ENCODE results near the gene ASXL2. TPM values are rescaled to one million over a fixed set of nuclear protein-coding genes. Genes with fewer than 3 reads are reported as not detected.

The ASXL2 gene
- total RNA-seq, 2 donors from 2014 or later = 28.6 to 32.7 TPM

- Histone ChIP-seq H3K9me3 (no peaks in the 10 kb centered on the region), H3K4me1 (peaks cover 10% of the 10 kb centered on the region), H3K9ac (ENCODE audit: low read depth in 2 of 2, low read length in 2 of 2) (peak overlapping the region in 1 of 2 donors; percentile 70), H3K27me3 (no peaks in the 10 kb centered on the region), H3K36me3 (no peaks in the 10 kb centered on the region), H3K27ac (no peak overlapping the region), H3K4me3 (no peak overlapping the region)
- DNase-seq = no peak
- TF ChIP-seq CTCF (IDR thresholded peaks at IDR 0.05) = no peak
- intact Hi-C loops (cut with DNase I) = no loop called here
Measured at GRCh38 chr2:25879133-25879730, 945 bp upstream of the ASXL2 start.

DNA sequence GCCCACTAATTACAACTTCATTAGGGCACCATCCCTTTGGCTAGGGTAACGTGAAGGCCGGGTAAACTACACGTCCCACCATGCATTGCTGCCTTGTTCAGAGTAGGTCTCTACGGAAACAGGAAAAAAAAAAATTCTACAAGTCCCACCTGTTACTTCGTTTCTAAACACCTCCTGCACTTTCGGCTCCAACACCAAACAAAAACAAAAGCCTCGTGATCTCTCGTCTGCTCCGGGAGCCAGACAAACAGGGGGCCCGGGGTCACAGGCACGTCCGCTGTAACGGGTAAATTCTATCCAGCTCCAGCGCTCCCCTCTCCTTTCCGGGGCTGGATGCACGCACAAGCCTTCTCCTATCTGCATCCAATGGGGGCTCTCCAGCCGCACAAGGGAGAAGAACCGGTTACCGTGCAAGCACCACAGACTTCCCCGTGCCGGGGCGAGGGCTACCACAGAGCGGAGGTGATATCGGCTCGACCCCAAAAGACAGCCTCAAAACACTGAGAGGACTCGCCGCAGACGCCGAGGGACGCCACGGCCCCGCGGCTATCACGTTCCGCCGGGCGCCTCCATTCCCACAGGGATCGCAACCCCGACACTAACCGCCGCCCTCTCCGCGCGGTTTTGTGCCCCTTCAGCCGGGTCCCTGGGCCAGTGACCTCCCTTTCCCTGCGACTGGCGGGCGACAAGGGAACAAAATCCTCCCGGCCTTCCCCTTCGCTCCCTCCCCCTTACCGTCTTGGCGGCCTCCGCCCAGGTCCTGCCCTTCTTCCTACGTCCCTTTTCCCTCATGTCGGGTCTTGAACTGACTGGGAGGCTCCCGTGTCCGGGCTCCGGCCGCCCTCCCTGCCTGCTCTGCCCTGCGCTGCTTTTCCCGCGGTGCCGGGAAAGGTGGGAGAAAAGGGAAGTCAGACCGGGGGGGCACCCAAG is 591 bp downstream of the ASXL2 start:
- peak overlapping the region; percentile 82 to 95 for H3K9ac ChIP-seq (ENCODE audit: low read depth in 2 of 2, low read length in 2 of 2)
- intact Hi-C loops (cut with DNase I) = no loop called here
- H3K4me3 ChIP-seq = peak overlapping the region; percentile 90
- no peak for TF ChIP-seq CTCF (IDR thresholded peaks at IDR 0.05)
- peaks cover 10% of the 10 kb centered on the region for H3K4me1 ChIP-seq
- H3K27ac ChIP-seq = peak overlapping the region; percentile 97
- peak; percentile 69 for DNase-seq
- no peaks in the 10 kb centered on the region for H3K27me3 ChIP-seq
- H3K9me3 ChIP-seq = no peaks in the 10 kb centered on the region
- H3K36me3 ChIP-seq = no peaks in the 10 kb centered on the region

DNA sequence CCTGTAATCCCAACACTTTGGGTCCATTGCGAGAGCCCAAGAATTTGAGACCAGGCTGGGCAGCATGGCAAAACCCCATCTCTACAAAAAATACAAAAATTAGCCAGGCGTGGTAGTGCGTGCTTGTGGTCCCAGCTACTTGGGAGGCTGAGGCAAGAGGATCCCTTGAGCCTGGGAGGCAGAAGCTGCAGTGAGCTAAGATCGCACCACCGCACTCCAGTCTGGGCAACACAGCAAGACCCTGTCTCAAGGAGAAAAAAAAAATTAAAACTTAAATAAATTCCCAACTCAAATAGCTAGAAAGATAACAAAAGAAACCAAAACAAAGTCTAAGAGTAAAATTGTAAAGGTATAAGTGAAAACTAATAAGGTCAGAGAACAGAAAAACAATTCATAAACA is 6.2 kb downstream of the ASXL2 start:
- peaks cover 10% of the 10 kb centered on the region for H3K4me1 ChIP-seq
- no peaks in the 10 kb centered on the region for H3K36me3 ChIP-seq
- no peaks in the 10 kb centered on the region for H3K9me3 ChIP-seq
- no peak for TF ChIP-seq CTCF (IDR thresholded peaks at IDR 0.05)
- intact Hi-C loops (cut with DNase I) = no loop called here
- DNase-seq = no peak
- no peaks in the 10 kb centered on the region for H3K27me3 ChIP-seq
- no peak overlapping the region for H3K4me3 ChIP-seq
- no peak overlapping the region for H3K9ac ChIP-seq (ENCODE audit: low read depth in 2 of 2, low read length in 2 of 2)
- H3K27ac ChIP-seq = no peak overlapping the region

DNA sequence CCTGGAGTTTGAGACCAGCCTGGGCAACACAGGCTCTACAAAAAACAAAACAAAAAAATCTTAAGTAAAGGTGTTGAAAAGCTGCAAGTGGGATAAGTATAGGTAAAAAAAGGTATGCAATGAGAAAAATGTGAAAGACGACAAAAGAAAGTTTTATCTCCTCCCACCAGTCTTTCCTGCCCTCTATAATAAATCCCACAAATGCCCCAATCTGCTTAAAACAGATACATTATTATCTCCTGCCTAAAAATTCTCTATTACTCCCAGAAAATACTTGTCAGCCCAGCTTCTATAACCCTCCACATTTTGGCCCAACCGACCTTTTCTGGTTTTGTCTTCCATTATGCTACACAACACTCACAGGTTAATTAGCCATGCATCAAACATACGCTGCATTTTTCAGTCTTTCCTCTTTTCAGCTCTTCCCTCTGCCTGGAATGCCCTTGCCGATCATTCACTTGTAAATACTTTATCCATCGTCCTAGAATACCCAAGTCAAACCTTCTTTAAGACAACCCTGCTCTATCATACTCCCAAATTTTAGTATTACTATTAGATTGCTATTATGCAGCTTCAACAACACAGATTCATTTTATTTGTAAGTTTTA is 10.8 kb downstream of the ASXL2 start:
- no peaks in the 10 kb centered on the region for H3K4me1 ChIP-seq
- no peak for TF ChIP-seq CTCF (IDR thresholded peaks at IDR 0.05)
- DNase-seq = no peak
- no peak overlapping the region for H3K27ac ChIP-seq
- intact Hi-C loops (cut with DNase I) = no loop called here
- H3K4me3 ChIP-seq = no peak overlapping the region
- no peaks in the 10 kb centered on the region for H3K36me3 ChIP-seq
- H3K9ac ChIP-seq (ENCODE audit: low read depth in 2 of 2, low read length in 2 of 2) = no peak overlapping the region
- no peaks in the 10 kb centered on the region for H3K27me3 ChIP-seq
- no peaks in the 10 kb centered on the region for H3K9me3 ChIP-seq

GRCh38 chr2:25856377-25856776 is 21.9 kb downstream of the ASXL2 start:
- Histone ChIP-seq H3K27me3 (no peaks in the 10 kb centered on the region), H3K9ac (ENCODE audit: low read depth in 2 of 2, low read length in 2 of 2) (no peak overlapping the region), H3K27ac (no peak overlapping the region), H3K36me3 (no peaks in the 10 kb centered on the region), H3K4me1 (no peaks in the 10 kb centered on the region), H3K9me3 (no peaks in the 10 kb centered on the region), H3K4me3 (no peak overlapping the region)
- no peak for TF ChIP-seq CTCF (IDR thresholded peaks at IDR 0.05)
- DNase-seq = no peak
- intact Hi-C loops (cut with DNase I) = loop anchor here (10.0 kb wide), 1 partner anchor 288 kb away; no protein-coding TSS in a partner anchor

Measured in colonic mucosa (tissue), 4 donors.